CD14-positive monocyte (primary cell): Measurements from ENCODE around the gene TTC28. TPM values are rescaled to one million over a fixed set of nuclear protein-coding genes. Genes with fewer than 3 reads are reported as not detected.
"Not testable (repeated sequence)": the region's sequence is repeated elsewhere in the genome, so short reads cannot be mapped to it uniquely, and the experiment has no call there.

ENCODE experiments used
- DNase-seq, 3 donors: peaks; one replicate each; pipeline ENCODE4 v3.0.0-alpha.2; 2011 to 2022
- H2AFZ ChIP-seq: 2 replicates; pipeline ENCODE4 v1.6.0; 2012; ENCODE audit warnings: mild to moderate bottlenecking, low read depth, low read length, inconsistent platforms; ENCODE audit not compliant: insufficient read depth, poor library complexity, severe bottlenecking
- H3K27ac ChIP-seq, 2 donors: 1 replicate in 1 of 2; 2 replicates in 1 of 2; pipeline ENCODE4 v1.5.1; 2012 to 2013; ENCODE audit warnings: low read length in 2 of 2, control low read depth in 1 of 2, inconsistent platforms in 1 of 2, low read depth in 1 of 2, mild to moderate bottlenecking in 1 of 2
- H3K27me3 ChIP-seq, 2 donors: one replicate each; pipeline versions ENCODE4 v1.6.0 to v1.6.1; 2011 to 2013; ENCODE audit warnings: low read length in 2 of 2; ENCODE audit not compliant: control insufficient read depth in 2 of 2, insufficient read depth in 2 of 2
- H3K36me3 ChIP-seq, 2 donors: replicated peaks in 1 of 2; 1 replicate in 1 of 2; 2 replicates in 1 of 2; pipeline versions ENCODE4 v1.5.1 to v1.6.1; 2012 to 2013; ENCODE audit warnings: low read length in 2 of 2, control low read depth in 1 of 2, inconsistent platforms in 1 of 2, mild to moderate bottlenecking in 1 of 2; ENCODE audit not compliant: insufficient read depth in 2 of 2, control insufficient read depth in 1 of 2
- H3K4me1 ChIP-seq, 2 donors: 1 replicate in 1 of 2; 2 replicates in 1 of 2; pipeline versions ENCODE4 v1.5.1 to v1.6.1; 2012 to 2013; ENCODE audit warnings: low read length in 2 of 2, control low read depth in 1 of 2, inconsistent platforms in 1 of 2, mild to moderate bottlenecking in 1 of 2, moderate library complexity in 1 of 2; ENCODE audit not compliant: insufficient read depth in 2 of 2, control insufficient read depth in 1 of 2
- H3K4me2 ChIP-seq: replicated peaks from 2 replicates; pipeline ENCODE3; 2012; ENCODE audit warnings: low read length, moderate library complexity, mild to moderate bottlenecking; ENCODE audit not compliant: poor library complexity, severe bottlenecking; ENCODE audit errors: extremely low read depth
- H3K4me3 ChIP-seq, 3 experiments: fragments of 200-600 bp in 1 of 3; sonication (generic) in 1 of 3; replicated peaks in 1 of 3; 1 replicate in 2 of 3; 2 replicates in 1 of 3; pipeline ENCODE4 v1.5.1; 2011 to 2013; ENCODE audit warnings: low read length in 3 of 3, mild to moderate bottlenecking in 3 of 3, control low read depth in 2 of 3, low read depth in 2 of 3, inconsistent platforms in 1 of 3, moderate library complexity in 1 of 3
- H3K79me2 ChIP-seq: 2 replicates; pipeline ENCODE4 v1.6.0; 2012; ENCODE audit warnings: mild to moderate bottlenecking, control low read depth, inconsistent platforms, low read length, moderate library complexity; ENCODE audit not compliant: insufficient read depth
- H3K9ac ChIP-seq: 2 replicates; pipeline ENCODE4 v1.6.0; 2017; ENCODE audit warnings: low read length, mild to moderate bottlenecking; ENCODE audit not compliant: insufficient read depth, poor library complexity, severe bottlenecking
- H3K9me3 ChIP-seq, 2 donors: replicated peaks in 1 of 2; 1 replicate in 1 of 2; 2 replicates in 1 of 2; pipeline versions ENCODE4 v1.5.1 to v1.6.1; 2012 to 2013; ENCODE audit warnings: low read length in 2 of 2, control low read depth in 1 of 2; ENCODE audit not compliant: control insufficient read depth in 1 of 2, insufficient read depth in 1 of 2
- H4K20me1 ChIP-seq: 2 replicates; pipeline ENCODE4 v1.6.0; 2012; ENCODE audit warnings: mild to moderate bottlenecking, low read length, control low read depth, moderate library complexity; ENCODE audit not compliant: insufficient read depth
- H3K27ac Mint-ChIP-seq, 7 donors: one replicate each; pipeline ENCODE4 v1.8.0; 2020; ENCODE audit warnings: mild to moderate bottlenecking in 7 of 7, mixed read lengths in 7 of 7, moderate library complexity in 6 of 7, inconsistent platforms in 2 of 7
- H3K27me3 Mint-ChIP-seq, 3 donors: one replicate each; pipeline ENCODE4 v1.8.0; 2021 to 2022; ENCODE audit warnings: low read depth in 3 of 3, mild to moderate bottlenecking in 3 of 3, mixed read lengths in 3 of 3, moderate library complexity in 3 of 3, inconsistent platforms in 1 of 3
- H3K36me3 Mint-ChIP-seq, 2 donors: one replicate each; pipeline ENCODE4 v1.8.0; 2020; ENCODE audit warnings: mixed read lengths in 2 of 2, inconsistent platforms in 1 of 2, mild to moderate bottlenecking in 1 of 2
- H3K4me1 Mint-ChIP-seq: one replicate; pipeline ENCODE4 v1.8.0; 2020; ENCODE audit warnings: mild to moderate bottlenecking, mixed read lengths
- H3K4me3 Mint-ChIP-seq, 2 donors: one replicate each; pipeline ENCODE4 v1.8.0; 2020; ENCODE audit warnings: mild to moderate bottlenecking in 2 of 2, mixed read lengths in 2 of 2, moderate library complexity in 1 of 2
- H3K9me3 Mint-ChIP-seq, 7 donors: one replicate each; pipeline ENCODE4 v1.8.0; 2020 to 2022; ENCODE audit warnings: mixed read lengths in 7 of 7, mild to moderate bottlenecking in 6 of 7, moderate library complexity in 6 of 7, inconsistent platforms in 2 of 7
- CTCF ChIP-seq: fragments of 200-600 bp; IDR thresholded peaks from one replicate; pipeline ENCODE4 v1.8.0; 2022; ENCODE audit warnings: antibody characterized with exemption, mild to moderate bottlenecking
- WGBS: methylation state at CpG from one replicate; pipeline ENCODE4 v1.1.5; 2013; ENCODE audit warnings: missing lambda C conversion rate; ENCODE audit not compliant: insufficient coverage; 5-methylcytosine and 5-hydroxymethylcytosine counted together
- intact Hi-C, 2 donors: fragments of 100-400 bp; cut with micrococcal nuclease; formaldehyde crosslinking; loops; one replicate each; pipeline versions ENCODE4 v1.15.0 to v1.15.1; 2023
- polyA plus RNA-seq, 3 donors: library from polyadenylated mRNA; depleted of rRNA in 1 of 3; unstranded in 2 of 3; stranded (reverse) in 1 of 3; fragments of 300-500 nt in 2 of 3; fragments of >200 nt in 1 of 3; fragmentation: Illumina TruSeq in 2 of 3; gene quantifications; 1 replicate in 2 of 3; 2 replicates in 1 of 3; pipeline ENCODE4 v1.2.3, GENCODE V29; 2012 to 2021

Gene TTC28
- polyA plus RNA-seq, 3 donors: 0.24 to 0.61 TPM; not detected in 1

- Mint-ChIP-seq H3K27ac (peak overlapping the region in 1 of 7 donors; percentile 27), H3K9me3 (peaks cover 12 to 32% (median 28%) of the 10 kb centered on the region in 7 donors)
- H2AFZ ChIP-seq, H3K4me2 ChIP-seq, H3K9ac ChIP-seq, H3K79me2 ChIP-seq, H3K36me3 Mint-ChIP-seq, H3K27me3 ChIP-seq, DNase-seq, intact Hi-C loops, H3K4me1 Mint-ChIP-seq, H3K4me3 ChIP-seq, H3K4me1 ChIP-seq, H3K4me3 Mint-ChIP-seq, H3K27ac ChIP-seq, H3K27me3 Mint-ChIP-seq, H4K20me1 ChIP-seq, H3K36me3 ChIP-seq: not testable (repeated sequence)
- 96% methylated on average over 7 of the region's 10 CpGs for WGBS
- peaks cover 0 to 14% of the 10 kb centered on the region in 2 donors for H3K9me3 ChIP-seq
Measured at GRCh38 chr22:28529144-28529543, 150.5 kb downstream of the TTC28 start.

GRCh38 chr22:28521451-28521850 is 158.2 kb downstream of the TTC28 start:
- Histone ChIP-seq H3K27ac (no peak overlapping the region), H2AFZ (no peak overlapping the region), H3K9ac (no peak overlapping the region), H3K4me1 (no peaks in the 10 kb centered on the region), H4K20me1 (no peaks in the 10 kb centered on the region), H3K36me3 (no peaks in the 10 kb centered on the region), H3K79me2 (no peaks in the 10 kb centered on the region), H3K4me3 (no peak overlapping the region), H3K4me2 (no peak overlapping the region), H3K9me3 (no peaks in the 10 kb centered on the region), H3K27me3 (no peaks in the 10 kb centered on the region)
- no peak for DNase-seq
- no peak for TF ChIP-seq CTCF
- H3K4me3 Mint-ChIP-seq: no peak overlapping the region
- H3K27ac Mint-ChIP-seq: no peak overlapping the region
- H3K4me1 Mint-ChIP-seq: no peaks in the 10 kb centered on the region
- no peaks in the 10 kb centered on the region for H3K9me3 Mint-ChIP-seq
- intact Hi-C loops: no loop called here
- H3K27me3 Mint-ChIP-seq: peaks cover 0 to 4% (median 2%) of the 10 kb centered on the region in 3 donors
- 100% methylated on average over 1 of the region's 3 CpGs for WGBS
- H3K36me3 Mint-ChIP-seq: no peaks in the 10 kb centered on the region
